HepG2 (cell line): Measurements from ENCODE around the gene WDR87. TPM values are rescaled to one million over a fixed set of nuclear protein-coding genes. Genes with fewer than 3 reads are reported as not detected.

Source experiments
- ATF2 ChIP-seq: sonication (generic); formaldehyde crosslinking; IDR thresholded peaks from 2 replicates; pipeline ENCODE4 v1.4.0; 2020; ENCODE audit warnings: missing genetic modification reagents
- BCL3 ChIP-seq: sonication (generic); formaldehyde crosslinking; IDR thresholded peaks from 2 replicates; pipeline ENCODE4 v1.5.1; 2020; ENCODE audit warnings: mild to moderate bottlenecking, missing genetic modification reagents, moderate library complexity
- ELF4 ChIP-seq: sonication (generic); formaldehyde crosslinking; IDR thresholded peaks from 2 replicates; pipeline ENCODE4 v1.5.0; 2020; ENCODE audit warnings: missing genetic modification reagents, mild to moderate bottlenecking, moderate library complexity, borderline replicate concordance
- GABPA ChIP-seq, 2 experiments: IDR thresholded peaks; 2 replicates each; pipeline ENCODE4 v1.6.1; 2011 to 2016; ENCODE audit warnings: low read depth in 2 of 2, low read length in 1 of 2, missing biosample characterization in 1 of 2, missing genetic modification characterization in 1 of 2
- HOXD1 ChIP-seq: sonication (generic); formaldehyde crosslinking; IDR thresholded peaks from 2 replicates; pipeline ENCODE4 v1.5.0; 2020; ENCODE audit warnings: missing genetic modification reagents
- IKZF4 ChIP-seq: sonication (generic); formaldehyde crosslinking; IDR thresholded peaks from 2 replicates; pipeline ENCODE4 v1.5.1; 2020; ENCODE audit warnings: borderline replicate concordance, mild to moderate bottlenecking, low read depth, missing genetic modification reagents; ENCODE audit errors: not compliant biosample characterization
- NBN ChIP-seq: fragments of 450-650 bp; conservative IDR thresholded peaks from 2 replicates; pipeline ENCODE4 v1.6.1; 2017
- POLR2G ChIP-seq: fragments of 200-400 bp; formaldehyde crosslinking; IDR thresholded peaks from 2 replicates; pipeline ENCODE4 v1.6.1; 2018; ENCODE audit warnings: mild to moderate bottlenecking, low read depth, low read length, moderate library complexity
- PRPF4 ChIP-seq: fragments of 200-400 bp; formaldehyde crosslinking; IDR thresholded peaks from 2 replicates; pipeline ENCODE4 v1.6.1; 2016; ENCODE audit warnings: low read length, low read depth; ENCODE audit not compliant: poor library complexity, severe bottlenecking
- RFX1 ChIP-seq: fragments of 450-650 bp; IDR thresholded peaks from 2 replicates; pipeline ENCODE4 v1.6.1; 2017
- SMAD3 ChIP-seq: sonication (generic); formaldehyde crosslinking; IDR thresholded peaks from 2 replicates; pipeline ENCODE4 v1.4.0; 2020; ENCODE audit warnings: missing genetic modification reagents
- ZNF576 ChIP-seq: sonication (generic); formaldehyde crosslinking; IDR thresholded peaks from 2 replicates; pipeline ENCODE4 v1.4.0; 2020; ENCODE audit warnings: mild to moderate bottlenecking, missing genetic modification reagents
- ZNF720 ChIP-seq: sonication (generic); formaldehyde crosslinking; IDR thresholded peaks from 2 replicates; pipeline ENCODE4 v1.4.0; 2020; ENCODE audit warnings: missing genetic modification reagents
- ZNF747 ChIP-seq: sonication (generic); formaldehyde crosslinking; IDR thresholded peaks from 2 replicates; pipeline ENCODE4 v1.8.1; 2023; ENCODE audit warnings: missing genetic modification reagents, mild to moderate bottlenecking, borderline replicate concordance
- polyA plus RNA-seq, 8 experiments: library from polyadenylated mRNA; depleted of rRNA in 3 of 8; stranded (reverse) in 7 of 8; unstranded in 1 of 8; fragments of >200 nt; fragmentation: Illumina TruSeq in 4 of 8; extraction: Trizol in 4 of 8; gene quantifications; 2 replicates each; pipeline versions ENCODE4 v1.2.1 to v1.2.3, GENCODE V29; 2011 to 2016; ENCODE audit warnings: low read depth in 4 of 8, missing spikeins in 1 of 8, mixed read lengths in 1 of 8; ENCODE audit not compliant: insufficient read depth in 1 of 8
- total RNA-seq, 5 experiments: library from RNA; depleted of rRNA; stranded (reverse); fragments of >200 nt; fragmentation: Illumina TruSeq; extraction: Trizol; gene quantifications; 2 replicates each; pipeline ENCODE4 v1.2.3, GENCODE V29; 2016; ENCODE audit warnings: low read depth in 1 of 5
- TF ChIP-seq, protein P1 (sequence below): sonication (generic); formaldehyde crosslinking; IDR thresholded peaks from 2 replicates; pipeline ENCODE4 v1.5.0; 2020; ENCODE audit warnings: missing genetic modification reagents
- TF ChIP-seq, protein P2 (sequence below), 2 experiments: sonication (generic) in 1 of 2; formaldehyde crosslinking in 1 of 2; IDR thresholded peaks; 2 replicates each; pipeline versions ENCODE4 v1.4.0 to v1.6.1; 2016 to 2020; ENCODE audit warnings: borderline replicate concordance in 1 of 2, low read depth in 1 of 2, mild to moderate bottlenecking in 1 of 2, missing genetic modification reagents in 1 of 2

WDR87 gene
- total and polyA plus RNA-seq, 2 of the 13 experiments (the other 11 are each of a cell fraction or from before 2014, with no cell fraction given) = not detected

- TF ChIP-seq IKZF4 (CRISPR knock-in tag) (no peak), PRPF4 (no peak), ZNF720 (CRISPR knock-in tag) (no peak), ATF2 (CRISPR knock-in tag) (no peak), BCL3 (CRISPR knock-in tag) (no peak; the same call in none of the 2 replicates), ELF4 (peak; percentile 69; the same call in 1 of the 2 replicates), ZNF576 (CRISPR knock-in tag) (no peak), POLR2G (peak; percentile 85), NBN (no peak), HOXD1 (no peak), SMAD3 (CRISPR knock-in tag) (no peak; the same call in 1 of the 2 replicates), RFX1 (no peak), ZNF747 (CRISPR knock-in tag) (no peak), GABPA (IDR thresholded peaks at IDR 0.05; ENCODE audit: low read depth, low read length) (peak; percentile 48), GABPA (CRISPR knock-in tag; IDR thresholded peaks at IDR 0.05; ENCODE audit: low read depth) (peak; percentile 87)
- TF ChIP-seq, protein P1, sequence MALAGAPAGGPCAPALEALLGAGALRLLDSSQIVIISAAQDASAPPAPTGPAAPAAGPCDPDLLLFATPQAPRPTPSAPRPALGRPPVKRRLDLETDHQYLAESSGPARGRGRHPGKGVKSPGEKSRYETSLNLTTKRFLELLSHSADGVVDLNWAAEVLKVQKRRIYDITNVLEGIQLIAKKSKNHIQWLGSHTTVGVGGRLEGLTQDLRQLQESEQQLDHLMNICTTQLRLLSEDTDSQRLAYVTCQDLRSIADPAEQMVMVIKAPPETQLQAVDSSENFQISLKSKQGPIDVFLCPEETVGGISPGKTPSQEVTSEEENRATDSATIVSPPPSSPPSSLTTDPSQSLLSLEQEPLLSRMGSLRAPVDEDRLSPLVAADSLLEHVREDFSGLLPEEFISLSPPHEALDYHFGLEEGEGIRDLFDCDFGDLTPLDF (CRISPR knock-in tag) = no peak
- TF ChIP-seq, protein P2, sequence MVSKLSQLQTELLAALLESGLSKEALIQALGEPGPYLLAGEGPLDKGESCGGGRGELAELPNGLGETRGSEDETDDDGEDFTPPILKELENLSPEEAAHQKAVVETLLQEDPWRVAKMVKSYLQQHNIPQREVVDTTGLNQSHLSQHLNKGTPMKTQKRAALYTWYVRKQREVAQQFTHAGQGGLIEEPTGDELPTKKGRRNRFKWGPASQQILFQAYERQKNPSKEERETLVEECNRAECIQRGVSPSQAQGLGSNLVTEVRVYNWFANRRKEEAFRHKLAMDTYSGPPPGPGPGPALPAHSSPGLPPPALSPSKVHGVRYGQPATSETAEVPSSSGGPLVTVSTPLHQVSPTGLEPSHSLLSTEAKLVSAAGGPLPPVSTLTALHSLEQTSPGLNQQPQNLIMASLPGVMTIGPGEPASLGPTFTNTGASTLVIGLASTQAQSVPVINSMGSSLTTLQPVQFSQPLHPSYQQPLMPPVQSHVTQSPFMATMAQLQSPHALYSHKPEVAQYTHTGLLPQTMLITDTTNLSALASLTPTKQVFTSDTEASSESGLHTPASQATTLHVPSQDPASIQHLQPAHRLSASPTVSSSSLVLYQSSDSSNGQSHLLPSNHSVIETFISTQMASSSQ (IDR thresholded peaks at IDR 0.05; ENCODE audit: low read depth) = no peak
- TF ChIP-seq, protein P2 (CRISPR knock-in tag; IDR thresholded peaks at IDR 0.05; ENCODE audit: borderline replicate concordance) = peak; percentile 59; the same call in 1 of the 2 replicates
These were observed 708 bp upstream of the WDR87 start, which contains the start of gene SIPA1L3 (continued) for GRCh38 chr19:37906869-37907734.
